Sigmoid colon (tissue), 7 donors: ENCODE results near the gene LCP2. TPM values are rescaled to one million over a fixed set of nuclear protein-coding genes. Genes with fewer than 3 reads are reported as not detected.

Experiments
- DNase-seq: peaks from one replicate; pipeline ENCODE4 v3.0.0-alpha.2; 2019
- H3K27ac ChIP-seq, 4 donors: fragments of 200-600 bp; sonication (generic); one replicate each; pipeline ENCODE4 v1.5.1; 2016 to 2019; ENCODE audit warnings: mild to moderate bottlenecking in 1 of 4
- H3K27me3 ChIP-seq, 3 donors: fragments of 200-600 bp; sonication (generic); one replicate each; pipeline ENCODE4 v1.5.1; 2019; ENCODE audit warnings: mild to moderate bottlenecking in 1 of 3
- H3K36me3 ChIP-seq, 4 donors: fragments of 200-600 bp; sonication (generic); one replicate each; pipeline ENCODE4 v1.5.1; 2016 to 2019
- H3K4me1 ChIP-seq, 4 donors: fragments of 200-600 bp; sonication (generic); one replicate each; pipeline ENCODE4 v1.5.1; 2017 to 2019
- H3K4me3 ChIP-seq, 4 donors: fragments of 200-600 bp; sonication (generic); one replicate each; pipeline ENCODE4 v1.5.1; 2017 to 2019; ENCODE audit warnings: mild to moderate bottlenecking in 2 of 4, moderate library complexity in 1 of 4
- H3K9me3 ChIP-seq, 4 donors: fragments of 200-600 bp in 3 of 4; sonication (generic) in 3 of 4; one replicate each; pipeline versions ENCODE4 v1.5.1 to v1.6.1; 2013 to 2019
- CTCF ChIP-seq, 4 experiments: fragments of 450-650 bp in 3 of 4; fragments of 200-600 bp in 1 of 4; IDR thresholded peaks; one replicate each; pipeline ENCODE4 v1.5.1; 2016 to 2019; ENCODE audit warnings: antibody characterized with exemption in 4 of 4, mild to moderate bottlenecking in 3 of 4, moderate library complexity in 2 of 4
- EP300 ChIP-seq, 4 donors: sonication (generic); formaldehyde crosslinking; IDR thresholded peaks; one replicate each; pipeline ENCODE4 v1.6.1; 2017; ENCODE audit warnings: antibody characterized with exemption in 4 of 4
- POLR2A ChIP-seq, 2 donors: fragments of 450-650 bp; IDR thresholded peaks; one replicate each; pipeline ENCODE4 v1.6.1; 2016; ENCODE audit warnings: antibody characterized with exemption in 2 of 2, mild to moderate bottlenecking in 2 of 2, moderate library complexity in 2 of 2
- POLR2AphosphoS5 ChIP-seq, 4 donors: sonication (generic); formaldehyde crosslinking; IDR thresholded peaks; one replicate each; pipeline ENCODE4 v1.6.1; 2017; ENCODE audit warnings: antibody characterized with exemption in 4 of 4
- whole genome bisulfite sequencing, 2 donors: extraction: QIAGEN DNeasy Blood & Tissue Kit; methylation state at CpG; one replicate each; pipeline ENCODE4 v1.1.7; 2013; 5-methylcytosine and 5-hydroxymethylcytosine counted together
- intact Hi-C: fragments of 100-400 bp; cut with DNase I; formaldehyde crosslinking; loops from one replicate; pipeline ENCODE4 v1.15.1; 2023
- polyA plus RNA-seq, 3 donors: library from polyadenylated mRNA; stranded (reverse); fragments of 200-250 nt; gene quantifications; one replicate each; pipeline ENCODE4 v1.2.3, GENCODE V29; 2013
- total RNA-seq, 4 donors: library from RNA; depleted of rRNA; stranded (reverse); fragments of >200 nt; gene quantifications; one replicate each; pipeline ENCODE4 v1.1.0, GENCODE V29; 2016
- donor health status: healthy with polysubstance abuse.
- donor health status: Bipolar disorder and iron deficiency.
- donor health status: healthy.

Gene LCP2
- total and polyA plus RNA-seq, 7 donors = 5.4 to 22.3 (median 12.2) TPM

- Histone ChIP-seq H3K9me3 (no peaks in the 10 kb centered on the region), H3K27me3 (peaks cover 0 to 3% (median 0%) of the 10 kb centered on the region in 3 donors), H3K27ac (no peak overlapping the region), H3K4me1 (no peaks in the 10 kb centered on the region), H3K36me3 (no peaks in the 10 kb centered on the region), H3K4me3 (no peak overlapping the region)
- WGBS, 2 donors = 24 to 55% methylated on average over 3 of the region's 3 CpGs
- no peak for DNase-seq
- intact Hi-C loops = no loop called here
- no peak for TF ChIP-seq POLR2A (IDR thresholded peaks at IDR 0.05)
- no peak for TF ChIP-seq CTCF (IDR thresholded peaks at IDR 0.05)
- TF ChIP-seq POLR2AphosphoS5 (IDR thresholded peaks at IDR 0.05) = no peak
- TF ChIP-seq EP300 (IDR thresholded peaks at IDR 0.05) = no peak
Measured at GRCh38 chr5:170206216-170206615, 91.4 kb downstream of the LCP2 start.

DNA sequence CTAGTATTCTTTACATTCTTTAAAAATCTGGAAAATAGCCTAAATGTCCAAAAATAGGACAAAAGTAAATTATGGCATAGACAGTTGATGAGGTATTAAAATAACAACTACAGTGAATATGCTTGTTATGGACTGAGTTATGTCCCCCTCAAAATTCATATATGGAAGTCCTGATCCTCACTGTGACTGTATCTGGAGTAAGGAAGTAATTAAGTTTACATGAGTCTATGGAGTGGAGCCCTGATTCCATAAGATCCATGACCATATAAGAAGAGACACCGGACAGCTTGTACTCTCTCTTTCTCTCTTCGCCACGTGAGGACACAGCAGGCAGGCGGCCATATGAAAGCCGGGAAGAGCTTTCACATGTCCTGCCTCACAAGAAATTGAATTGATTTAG lies 93.4 kb downstream of the LCP2 start:
- Histone ChIP-seq H3K36me3 (no peaks in the 10 kb centered on the region), H3K27me3 (peaks cover 0 to 3% (median 0%) of the 10 kb centered on the region in 3 donors), H3K4me1 (no peaks in the 10 kb centered on the region), H3K27ac (no peak overlapping the region), H3K4me3 (no peak overlapping the region), H3K9me3 (no peaks in the 10 kb centered on the region)
- WGBS, 2 donors = 79 to 86% methylated on average over 5 of the region's 5 CpGs
- TF ChIP-seq CTCF (IDR thresholded peaks at IDR 0.05) = no peak
- TF ChIP-seq EP300 (IDR thresholded peaks at IDR 0.05) = no peak
- no peak for TF ChIP-seq POLR2A (IDR thresholded peaks at IDR 0.05)
- no peak for TF ChIP-seq POLR2AphosphoS5 (IDR thresholded peaks at IDR 0.05)
- DNase-seq = no peak
- intact Hi-C loops = no loop called here

DNA sequence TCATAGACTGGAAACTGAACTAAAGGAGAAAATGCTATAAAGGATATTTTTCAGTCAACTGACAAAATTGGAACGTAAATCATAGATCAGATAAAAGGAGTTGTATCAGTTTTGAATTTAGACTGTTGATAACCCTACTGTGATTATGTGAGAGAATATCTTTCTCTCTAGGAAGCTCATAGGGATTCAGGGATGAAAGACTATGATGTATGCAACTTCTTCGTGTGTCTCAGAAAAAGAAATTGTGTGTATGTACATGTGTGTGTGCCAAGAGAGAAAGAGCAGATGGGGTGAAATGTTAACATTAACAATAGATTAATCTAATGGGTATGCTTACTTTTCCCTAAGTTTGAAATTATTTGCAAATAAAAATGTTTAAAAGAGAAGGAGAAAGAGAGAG lies 95.5 kb downstream of the LCP2 start:
- no peak overlapping the region for H3K4me3 ChIP-seq
- 57 to 71% methylated on average over 2 of the region's 2 CpGs for WGBS, 2 donors
- H3K4me1 ChIP-seq = no peaks in the 10 kb centered on the region
- H3K27me3 ChIP-seq = peaks cover 0 to 3% (median 0%) of the 10 kb centered on the region in 3 donors
- TF ChIP-seq POLR2A (IDR thresholded peaks at IDR 0.05) (no peak), POLR2AphosphoS5 (IDR thresholded peaks at IDR 0.05) (no peak), EP300 (IDR thresholded peaks at IDR 0.05) (no peak), CTCF (IDR thresholded peaks at IDR 0.05) (no peak)
- no peak overlapping the region for H3K27ac ChIP-seq
- DNase-seq = no peak
- no peaks in the 10 kb centered on the region for H3K36me3 ChIP-seq
- no peaks in the 10 kb centered on the region for H3K9me3 ChIP-seq
- intact Hi-C loops = no loop called here

GRCh38 chr5:170201311-170201710 lies 96.3 kb downstream of the LCP2 start:
- Histone ChIP-seq H3K4me1 (no peaks in the 10 kb centered on the region), H3K9me3 (no peaks in the 10 kb centered on the region), H3K36me3 (no peaks in the 10 kb centered on the region), H3K27ac (no peak overlapping the region), H3K27me3 (peaks cover 0 to 3% (median 0%) of the 10 kb centered on the region in 3 donors), H3K4me3 (no peak overlapping the region)
- no peak for DNase-seq
- intact Hi-C loops = no loop called here
- 43 to 66% methylated on average over 2 of the region's 2 CpGs for WGBS, 2 donors
- TF ChIP-seq POLR2AphosphoS5 (IDR thresholded peaks at IDR 0.05) (no peak), CTCF (IDR thresholded peaks at IDR 0.05) (no peak), EP300 (IDR thresholded peaks at IDR 0.05) (no peak), POLR2A (IDR thresholded peaks at IDR 0.05) (no peak)

- no peak for DNase-seq
Measured at GRCh38 chr5:170200876-170201275, 96.7 kb downstream of the LCP2 start.

More at GRCh38 chr5:170200876-170201275, 96.7 kb downstream of the LCP2 start:
- WGBS, 2 donors = 23% methylated on average over 1 of the region's 1 CpG
- TF ChIP-seq POLR2A (IDR thresholded peaks at IDR 0.05) = no peak
- Histone ChIP-seq H3K4me3 (no peak overlapping the region), H3K9me3 (no peaks in the 10 kb centered on the region), H3K36me3 (no peaks in the 10 kb centered on the region), H3K27me3 (peaks cover 0 to 3% (median 0%) of the 10 kb centered on the region in 3 donors), H3K27ac (no peak overlapping the region), H3K4me1 (no peaks in the 10 kb centered on the region)
- intact Hi-C loops = no loop called here

Other genes starting within 250 kb of the LCP2 start
- gene FOXI1, start 191.9 kb downstream of the LCP2 start, total RNA-seq = not detected
- gene FOXI1, start 191.9 kb downstream of the LCP2 start, polyA plus RNA-seq = under 1 TPM in 1 of 3 donors, not detected in 2; 0.06 TPM
- gene C5orf58, start 64.8 kb downstream of the LCP2 start, total RNA-seq = not detected
- gene C5orf58, start 64.8 kb downstream of the LCP2 start, polyA plus RNA-seq = not detected
- 10 to 100 TPM; 38.6 to 59.8 (median 44.6) TPM for gene KCNMB1, start 91.6 kb upstream of the LCP2 start, total RNA-seq
- 1 to 10 TPM in 2 of 3 donors, under 1 TPM in 1; 0.46 to 6.8 (median 1.2) TPM for gene KCNMB1, start 91.6 kb upstream of the LCP2 start, polyA plus RNA-seq
- 1 to 10 TPM in 3 of 4 donors, under 1 TPM in 1; 0.49 to 2.8 (median 1.3) TPM for gene KCNIP1, start 206.2 kb upstream of the LCP2 start, total RNA-seq
- gene KCNIP1, start 206.2 kb upstream of the LCP2 start, polyA plus RNA-seq = under 1 TPM in 1 of 3 donors, not detected in 2; 0.28 TPM